Measurements from ENCODE around the gene RAB34. TPM values are rescaled to one million over a fixed set of nuclear protein-coding genes. Genes with fewer than 3 reads are reported as not detected.

Gene RAB34
- total RNA-seq, 1 donor from 2014 or later, result 63.5 TPM

GRCh38 chr17:28747801-28748750 lies 30.4 kb upstream of the RAB34 start:
- Histone ChIP-seq H3K4me1 (peaks cover 50% of the 10 kb centered on the region), H3K36me3 (peaks cover 25% of the 10 kb centered on the region), H3K27me3 (no peaks in the 10 kb centered on the region), H3K4me3 (no peak overlapping the region), H3K9me3 (no peaks in the 10 kb centered on the region), H3K27ac (peak overlapping the region; percentile 94)
- TF ChIP-seq CTCF (IDR thresholded peaks at IDR 0.05), result no peak
- ATAC-seq, result no peak
- intact Hi-C loops (cut with DNase I), result no loop called here
- no peak for DNase-seq

- peak; percentile 90 for DNase-seq
- H3K9me3 ChIP-seq, result no peaks in the 10 kb centered on the region
- no peaks in the 10 kb centered on the region for H3K27me3 ChIP-seq
- peak overlapping the region; percentile 94 for H3K27ac ChIP-seq
- peaks cover 59% of the 10 kb centered on the region for H3K4me1 ChIP-seq
- intact Hi-C loops (cut with DNase I), result no loop called here
- peak; percentile 47 for ATAC-seq
- H3K36me3 ChIP-seq, result peaks cover 25% of the 10 kb centered on the region
- no peak for TF ChIP-seq CTCF (IDR thresholded peaks at IDR 0.05)
- peak overlapping the region; percentile 10 for H3K4me3 ChIP-seq
Measured at GRCh38 chr17:28747051-28747691, 29.5 kb upstream of the RAB34 start.

- peak overlapping the region; percentile 94 for H3K27ac ChIP-seq
- H3K4me1 ChIP-seq, result peaks cover 59% of the 10 kb centered on the region
- TF ChIP-seq CTCF (IDR thresholded peaks at IDR 0.05), result no peak
- DNase-seq (peak; percentile 87), ATAC-seq (peak; percentile 44)
- H3K27me3 ChIP-seq, result no peaks in the 10 kb centered on the region
- no peaks in the 10 kb centered on the region for H3K9me3 ChIP-seq
- peak overlapping the region; percentile 10 for H3K4me3 ChIP-seq
- intact Hi-C loops (cut with DNase I), result no loop called here
- H3K36me3 ChIP-seq, result peaks cover 25% of the 10 kb centered on the region
Measured at GRCh38 chr17:28746611-28747050, 29.0 kb upstream of the RAB34 start.

GRCh38 chr17:28745786-28746411 lies 28.2 kb upstream of the RAB34 start:
- Histone ChIP-seq H3K27me3 (no peaks in the 10 kb centered on the region), H3K4me1 (peaks cover 62% of the 10 kb centered on the region), H3K36me3 (peaks cover 25% of the 10 kb centered on the region), H3K9me3 (no peaks in the 10 kb centered on the region), H3K27ac (peak overlapping the region; percentile 94), H3K4me3 (peak overlapping the region; percentile 77)
- no peak for TF ChIP-seq CTCF (IDR thresholded peaks at IDR 0.05)
- DNase-seq, result peak; percentile 79
- peak; percentile 1 for ATAC-seq
- intact Hi-C loops (cut with DNase I), result no loop called here

GRCh38 chr17:28744972-28745785 lies 27.5 kb upstream of the RAB34 start:
- intact Hi-C loops (cut with DNase I), result no loop called here
- Histone ChIP-seq H3K4me1 (peaks cover 58% of the 10 kb centered on the region), H3K4me3 (peak overlapping the region; percentile 77), H3K27me3 (no peaks in the 10 kb centered on the region), H3K9me3 (no peaks in the 10 kb centered on the region), H3K27ac (peak overlapping the region; percentile 94), H3K36me3 (peaks cover 25% of the 10 kb centered on the region)
- ATAC-seq, result no peak
- no peak for TF ChIP-seq CTCF (IDR thresholded peaks at IDR 0.05)
- DNase-seq, result no peak
